GM19452 (cell line): Measurements from ENCODE around the gene TRIM60.
"Not testable (repeated sequence)": the region's sequence is repeated elsewhere in the genome, so short reads cannot be mapped to it uniquely, and the experiment has no call there.

Experiments used
- ATAC-seq: cut with Tn5 transposase; IDR thresholded peaks from one replicate; pipeline ENCODE4 v1.9.1; 2021; ENCODE audit not compliant: unreplicated experiment

TRIM60 gene

DNA sequence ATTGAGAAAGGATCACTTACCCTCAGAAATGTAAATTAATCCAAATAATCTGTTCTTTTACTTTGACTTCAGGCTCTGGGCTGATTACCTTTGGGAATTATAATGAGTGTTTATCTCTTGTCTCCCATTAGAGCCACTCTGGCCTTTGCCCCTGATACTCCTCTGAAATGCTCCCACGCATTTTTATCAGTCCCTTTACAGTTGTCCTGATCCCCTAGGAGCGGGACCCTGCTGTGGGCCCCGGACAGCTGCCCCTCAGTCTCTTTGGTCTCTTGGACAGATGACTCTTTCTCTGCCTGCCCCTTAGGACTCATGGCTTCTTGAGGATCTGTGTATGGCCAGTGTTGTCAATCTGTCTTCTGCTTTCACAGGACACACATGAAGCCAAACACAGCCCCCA is 20.8 kb downstream of the TRIM60 start:
- ATAC-seq, result no peak

DNA sequence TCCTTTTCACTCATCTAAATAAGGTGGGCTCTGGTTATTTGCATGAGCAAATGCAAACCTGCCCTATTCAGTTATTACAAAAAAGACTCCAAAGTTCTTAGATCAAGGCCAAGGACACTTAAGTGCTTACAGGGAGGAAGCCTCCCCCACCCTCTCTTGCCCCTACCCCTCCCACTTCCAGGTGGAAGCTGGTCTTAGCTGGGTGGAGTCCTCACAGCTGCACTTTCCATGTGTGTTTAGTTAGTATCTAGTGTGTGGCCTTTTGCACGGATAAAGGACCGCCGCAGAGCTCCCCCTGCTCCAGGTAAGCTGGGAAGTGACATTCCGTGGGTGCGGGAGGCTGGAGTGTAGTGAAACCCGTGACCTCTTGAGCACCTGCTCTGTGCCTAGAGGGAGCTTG is 21.8 kb downstream of the TRIM60 start, which contains the start of gene TRIM75:
Gene TRIM75 (plus strand): TSS at position 222 of the 400 bp plus-strand sequence. CDS start 5,282 bp downstream, outside the sequence.
- no peak for ATAC-seq

DNA sequence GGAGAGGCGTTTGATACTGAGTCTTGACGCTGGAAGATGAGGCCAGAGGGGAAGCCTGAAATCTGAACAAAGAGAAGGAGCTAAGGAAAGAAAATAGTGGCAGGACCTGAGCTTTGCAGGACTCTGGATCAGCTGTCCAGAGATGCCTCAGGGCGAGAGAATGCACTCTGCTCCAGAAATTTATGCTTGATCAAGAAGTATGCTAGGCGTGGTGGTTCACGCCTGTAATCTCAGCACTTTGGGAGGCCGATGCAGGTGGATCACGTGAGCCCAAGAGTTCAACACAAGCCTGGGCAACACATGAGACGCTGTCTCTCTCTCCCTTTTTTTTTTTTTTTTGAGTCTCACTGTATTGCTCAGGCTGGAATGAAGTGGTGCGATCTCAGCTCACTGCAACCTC is 23.8 kb downstream of the TRIM60 start:
- no peak for ATAC-seq

DNA sequence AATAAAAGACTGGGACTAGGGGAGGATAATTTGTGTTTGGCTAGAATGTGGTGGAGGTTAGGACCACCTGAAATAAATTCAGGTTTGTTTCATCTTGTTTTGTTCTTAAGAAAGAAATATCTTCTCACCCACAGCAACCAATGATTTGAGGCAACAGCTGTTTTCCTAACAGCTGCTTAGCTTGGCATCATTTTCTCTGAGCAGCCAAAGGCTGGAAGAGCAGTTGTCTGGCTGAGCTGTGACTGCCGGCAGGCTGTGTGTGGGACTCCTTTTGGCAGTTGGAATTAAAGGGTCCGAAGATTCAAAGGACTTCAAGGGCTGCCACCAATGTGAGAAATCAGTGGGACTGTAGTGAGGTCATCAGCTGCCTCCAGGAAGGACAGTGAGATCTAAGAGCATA is 26.9 kb downstream of the TRIM60 start:
- no peak for ATAC-seq

DNA sequence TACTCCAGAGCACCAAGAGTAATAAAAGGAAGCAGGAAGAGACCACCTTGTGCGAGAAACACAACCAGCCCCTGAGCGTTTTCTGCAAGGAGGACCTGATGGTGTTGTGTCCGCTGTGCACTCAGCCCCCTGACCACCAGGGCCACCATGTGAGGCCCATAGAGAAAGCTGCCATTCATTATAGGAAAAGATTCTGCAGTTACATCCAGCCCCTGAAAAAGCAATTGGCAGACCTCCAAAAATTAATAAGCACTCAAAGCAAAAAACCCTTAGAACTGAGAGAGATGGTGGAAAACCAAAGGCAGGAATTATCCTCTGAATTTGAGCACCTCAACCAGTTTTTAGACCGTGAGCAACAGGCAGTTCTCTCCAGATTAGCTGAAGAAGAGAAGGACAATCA is 27.6 kb downstream of the TRIM60 start:
- no peak for ATAC-seq

DNA sequence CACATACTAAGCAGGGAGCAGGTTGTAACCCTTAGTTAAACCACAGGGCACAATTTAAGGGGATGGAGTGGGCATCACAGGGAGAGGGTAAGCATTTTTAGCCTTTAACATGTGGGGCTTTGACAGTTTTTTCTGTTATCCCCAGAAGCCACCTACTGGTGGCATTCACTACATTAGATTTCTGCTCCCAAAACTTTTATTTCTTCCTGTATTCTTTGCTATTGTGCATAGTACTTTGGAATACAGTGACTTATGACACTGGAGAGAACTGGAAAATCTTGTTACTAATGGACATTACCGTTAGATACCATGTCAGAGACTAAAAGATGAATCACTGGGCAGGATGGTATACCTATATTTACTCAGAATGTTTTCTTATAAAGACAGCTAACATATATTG is 29.1 kb downstream of the TRIM60 start:
- ATAC-seq, result no peak

DNA sequence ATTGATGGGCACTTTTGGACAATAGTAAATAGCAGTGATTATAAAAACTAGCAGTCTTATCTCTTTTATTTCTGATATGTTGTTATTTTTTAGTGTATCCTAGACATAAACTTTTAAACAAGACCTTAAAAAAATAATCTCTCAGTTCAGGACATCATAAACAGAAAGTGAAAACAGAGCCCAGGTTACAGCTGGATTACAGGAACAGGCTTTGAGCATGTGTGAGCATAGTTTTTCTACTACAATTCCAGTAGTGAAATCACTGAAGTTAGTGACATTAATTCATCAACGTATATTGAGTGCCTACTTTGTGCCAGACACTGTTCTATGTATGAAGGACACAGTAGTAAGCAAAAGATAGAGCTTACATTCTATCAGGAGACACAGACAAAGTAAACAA is 38.8 kb downstream of the TRIM60 start:
- no peak for ATAC-seq

DNA sequence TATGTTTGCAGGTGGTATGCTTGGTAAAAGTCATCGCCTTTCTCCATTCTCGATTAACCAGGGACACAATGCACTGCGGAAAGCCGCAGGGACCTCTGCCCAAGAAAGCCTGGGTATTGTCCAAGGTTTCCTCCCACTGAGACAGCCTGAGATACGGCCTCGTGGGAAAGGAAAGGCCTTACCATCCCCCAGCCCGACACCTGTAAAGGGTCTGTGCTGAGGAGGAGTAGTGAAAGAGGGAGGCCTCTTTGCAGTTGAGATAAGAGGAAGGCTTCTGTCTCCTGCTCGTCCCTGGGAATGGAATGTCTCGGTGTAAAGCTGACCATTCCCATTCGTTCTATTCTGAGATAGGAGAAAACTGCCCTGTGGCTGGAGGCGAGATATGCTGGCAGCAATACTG is 41.5 kb downstream of the TRIM60 start:
- ATAC-seq, result not testable (repeated sequence)

DNA sequence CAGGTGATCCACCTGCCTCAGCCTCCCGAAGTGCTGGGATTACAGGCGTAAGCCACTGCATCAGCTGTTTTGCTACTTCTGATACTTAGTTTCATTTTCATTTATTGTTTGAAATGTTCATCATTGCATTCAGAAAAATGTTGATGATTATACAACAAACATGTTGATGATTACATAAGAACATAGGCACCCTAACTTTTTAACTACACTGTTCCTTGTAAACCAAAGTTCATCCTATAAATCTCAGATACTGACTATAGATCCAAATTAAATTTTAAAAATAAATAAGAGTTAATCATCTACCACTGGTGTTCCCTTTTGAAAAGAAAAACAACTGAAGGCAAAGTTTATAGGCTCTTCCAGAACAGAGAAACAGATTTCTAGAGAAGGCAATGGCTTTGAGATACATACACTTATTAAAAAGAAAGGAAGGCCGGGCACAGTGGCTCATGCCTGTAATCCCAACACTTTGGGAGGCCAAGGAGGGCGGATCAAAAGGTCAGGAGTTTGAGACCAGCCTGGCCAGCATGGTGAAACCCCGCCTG is 45.3 kb downstream of the TRIM60 start:
- ATAC-seq, result no peak

DNA sequence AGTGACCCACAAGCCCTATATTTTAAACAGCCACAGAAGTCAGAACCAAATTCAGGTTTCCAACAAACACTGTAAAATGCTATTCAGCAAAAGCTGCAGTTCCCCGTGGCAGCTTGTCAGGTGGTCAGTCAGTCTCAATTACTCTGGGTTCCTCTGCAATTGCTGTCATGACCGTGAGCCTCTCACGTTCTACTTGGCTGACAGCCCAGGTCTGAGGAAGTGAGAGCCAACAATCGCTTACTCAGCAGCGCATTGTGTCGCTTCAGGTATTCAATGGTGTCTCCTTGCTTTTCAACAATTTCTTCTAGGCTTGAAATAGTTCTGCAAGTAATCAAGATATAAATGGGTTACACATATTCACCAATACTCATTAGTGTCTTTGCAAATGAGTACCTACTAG is 47.7 kb downstream of the TRIM60 start:
- ATAC-seq, result no peak

DNA sequence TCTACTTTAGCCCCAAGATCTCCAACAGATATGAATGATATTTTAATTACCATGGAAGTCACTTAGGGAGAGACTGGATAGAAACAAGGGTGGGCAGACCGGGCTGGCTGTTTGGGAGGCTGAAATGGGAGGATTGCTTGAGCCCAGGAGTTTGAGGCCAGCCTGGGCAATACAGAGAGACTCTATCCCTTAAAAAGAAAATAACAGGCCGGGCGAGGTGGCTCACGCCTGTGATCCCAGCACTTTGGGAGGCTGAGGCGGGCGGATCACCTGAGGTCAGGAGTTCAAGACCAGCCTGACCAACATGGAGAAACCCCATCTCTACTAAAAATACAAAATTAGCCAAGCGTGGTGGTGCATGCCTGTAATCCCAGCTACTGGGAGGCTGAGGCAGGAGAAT is 53.0 kb downstream of the TRIM60 start:
- not testable (repeated sequence) for ATAC-seq

DNA sequence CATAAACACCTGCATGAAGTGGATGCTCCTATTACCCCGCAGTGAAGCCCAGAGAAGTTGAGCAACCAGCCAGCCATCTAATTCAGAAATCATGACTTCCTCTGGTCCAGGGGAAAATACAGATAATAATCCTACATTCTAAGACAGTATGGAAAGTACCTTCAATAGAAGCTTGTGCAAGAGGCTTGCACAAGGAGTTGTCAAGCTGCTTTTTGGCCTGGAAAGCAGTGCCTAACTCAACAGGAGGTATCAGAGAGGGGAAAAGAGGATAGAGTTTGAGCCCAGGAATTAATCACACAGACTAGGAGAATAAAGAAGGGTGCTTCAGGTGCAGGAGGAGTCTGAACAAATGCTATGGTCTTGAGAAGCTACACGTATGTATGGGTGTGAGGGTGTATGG is 54.1 kb downstream of the TRIM60 start:
- no peak for ATAC-seq

DNA sequence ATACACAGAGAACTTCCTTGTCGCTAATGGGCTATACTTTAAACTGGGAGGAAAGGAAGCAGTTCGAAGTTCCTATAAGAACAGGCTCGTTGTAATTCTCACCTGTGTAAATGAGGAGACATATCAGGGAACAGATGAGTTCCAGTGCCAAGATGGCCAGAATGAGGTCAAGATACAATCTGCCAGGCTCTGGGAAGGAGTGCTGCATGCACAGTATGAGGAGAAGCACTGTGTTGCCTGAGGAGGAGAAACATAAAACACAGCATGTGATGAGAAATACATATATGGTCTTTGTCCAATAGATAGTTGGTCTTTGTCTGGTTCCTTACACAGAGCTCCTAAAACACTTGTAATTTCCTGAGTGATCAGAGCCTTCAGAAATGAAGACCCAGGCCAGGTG is 56.6 kb downstream of the TRIM60 start:
- no peak for ATAC-seq
